HepG2 (cell line): ENCODE results near the gene BMERB1. TPM values are rescaled to one million over a fixed set of nuclear protein-coding genes. Genes with fewer than 3 reads are reported as not detected.
A peak's percentile ranks its signal among the peaks of the same experiment; 100 is the strongest.
"Not testable (repeated sequence)": the region's sequence is repeated elsewhere in the genome, so short reads cannot be mapped to it uniquely, and the experiment has no call there.

Source experiments
- ATAC-seq: fragments of 200-7000 bp; cut with Tn5 transposase; 3 replicates; pipeline ENCODE4 v1.9.1; 2020; ENCODE audit warnings: mild to moderate bottlenecking, moderate library complexity
- BruUV-seq: library from RNA; stranded (reverse); fragments of 400-500 nt; replicated peaks from 2 replicates; lab custom pipeline; 2021; lab: Mats Ljungman, UMichigan
- CTCF ChIA-PET: fragments of 300-600 bp; formaldehyde crosslinking; extraction: SDS; loops from one replicate; lab custom pipeline; 2021; ENCODE audit warnings: low total read pairs, inconsistent platforms, low intra/inter-chr PET ratio; lab: Yijun Ruan, JAX
- POLR2A ChIA-PET: fragments of 350-600 bp; sonication (Branson Sonifier 250); formaldehyde crosslinking; loops from one replicate; lab custom pipeline; 2020; ENCODE audit warnings: antibody characterized with exemption, inconsistent platforms; lab: Yijun Ruan, JAX
- DNase-seq: peaks from one replicate; pipeline ENCODE4 v3.0.0-alpha.2; 2015; ENCODE audit warnings: low spot score
- FAIRE-seq: peaks from 3 replicates; lab custom pipeline; 2011; peaks lifted over from hg19 to GRCh38; lab: Jason Lieb, UNC
- H2AFZ ChIP-seq: one replicate; pipeline ENCODE4 v1.6.1; 2011; ENCODE audit warnings: low read length, inconsistent platforms
- H3K27ac ChIP-seq: fragments of 300-600 bp; 3 replicates; pipeline ENCODE4 v1.8.0; 2011; ENCODE audit warnings: mixed run types, mild to moderate bottlenecking, mixed read lengths, low read length, inconsistent platforms; ENCODE audit not compliant: insufficient read depth; ENCODE audit errors: extremely low read length
- H3K27me3 ChIP-seq, 2 experiments: fragments of 200-600 bp in 1 of 2; 2 replicates in 1 of 2; 3 replicates in 1 of 2; pipeline versions ENCODE4 v1.6.0 to v1.8.0; 2011; ENCODE audit warnings: low read length in 2 of 2, mild to moderate bottlenecking in 2 of 2, moderate library complexity in 2 of 2, inconsistent platforms in 1 of 2; ENCODE audit not compliant: insufficient read depth in 2 of 2, control insufficient read depth in 1 of 2
- H3K36me3 ChIP-seq, 2 experiments: fragments of 200-600 bp in 1 of 2; replicated peaks in 1 of 2; 2 replicates in 1 of 2; 3 replicates in 1 of 2; pipeline versions ENCODE4 v1.5.1 to v1.8.0; 2011; ENCODE audit warnings: low read length in 2 of 2, inconsistent platforms in 1 of 2; ENCODE audit not compliant: insufficient read depth in 2 of 2, control insufficient read depth in 1 of 2
- H3K4me1 ChIP-seq: 2 replicates; pipeline ENCODE4 v1.5.1; 2012; ENCODE audit warnings: low read length, inconsistent platforms; ENCODE audit not compliant: insufficient read depth
- H3K4me2 ChIP-seq: 2 replicates; pipeline ENCODE4 v1.6.0; 2011; ENCODE audit warnings: low read depth, low read length, inconsistent platforms
- H3K4me3 ChIP-seq, 3 experiments: fragments of 200-600 bp in 1 of 3; sonication (generic), shearing (Covaris generic) in 1 of 3; replicated peaks in 1 of 3; 2 replicates each; pipeline ENCODE4 v1.5.1; 2011 to 2016; ENCODE audit warnings: low read length in 3 of 3, inconsistent platforms in 2 of 3, low read depth in 2 of 3, mild to moderate bottlenecking in 2 of 3, control low read depth in 1 of 3, mixed read lengths in 1 of 3; ENCODE audit not compliant: insufficient read depth in 1 of 3
- H3K79me2 ChIP-seq: one replicate; pipeline ENCODE4 v1.6.1; 2011; ENCODE audit warnings: low read length, inconsistent platforms; ENCODE audit not compliant: insufficient read depth
- H3K9ac ChIP-seq: 2 replicates; pipeline ENCODE4 v1.6.0; 2011; ENCODE audit warnings: mild to moderate bottlenecking, low read depth, low read length, inconsistent platforms; ENCODE audit not compliant: insufficient read depth
- H3K9me3 ChIP-seq: 2 replicates; pipeline ENCODE4 v1.5.1; 2012; ENCODE audit warnings: mild to moderate bottlenecking, low read length
- H4K20me1 ChIP-seq: 2 replicates; pipeline ENCODE4 v1.6.0; 2011; ENCODE audit warnings: inconsistent platforms, mild to moderate bottlenecking, low read length, moderate library complexity; ENCODE audit not compliant: insufficient read depth
- ARID3A ChIP-seq: IDR thresholded peaks from 2 replicates; pipeline ENCODE4 v1.6.1; 2012; ENCODE audit warnings: low read depth, low read length, improper control_type of control experiment
- CREB1 ChIP-seq, 2 experiments: fragments of 450-650 bp in 1 of 2; IDR thresholded peaks; 2 replicates each; pipeline ENCODE4 v1.6.1; 2016 to 2017; ENCODE audit warnings: control low read depth in 1 of 2, mild to moderate bottlenecking in 1 of 2, missing compliant biosample characterization in 1 of 2, missing genetic modification characterization in 1 of 2
- EED ChIP-seq: sonication (generic); formaldehyde crosslinking; IDR thresholded peaks from 2 replicates; pipeline ENCODE4 v1.5.0; 2020; ENCODE audit warnings: mild to moderate bottlenecking, missing genetic modification reagents
- NFE2L2 ChIP-seq: fragments of 150-350 bp; IDR thresholded peaks from 2 replicates; pipeline ENCODE4 v1.6.1; 2014; ENCODE audit warnings: low read length
- ZKSCAN1 ChIP-seq: fragments of 150-350 bp; IDR thresholded peaks from 2 replicates; pipeline ENCODE4 v1.6.1; 2014; ENCODE audit warnings: low read length
- WGBS: methylation state at CpG from one replicate; pipeline ENCODE4 v1.1.6; 2017; ENCODE audit warnings: low lambda C conversion rate; 5-methylcytosine and 5-hydroxymethylcytosine counted together
- in situ Hi-C: cut with HindIII; loops from 2 replicates; pipeline ENCODE4 v1.10.0; 2017; ENCODE audit warnings: low pct_unique_long_range_greater_than_20kb; ENCODE audit not compliant: extremely low pct_ligation_motif_present
- intact Hi-C: fragments of 100-400 bp; cut with micrococcal nuclease; formaldehyde crosslinking; loops from one replicate; pipeline ENCODE4 v1.10.0; 2022; ENCODE audit not compliant: unreplicated experiment
- polyA plus RNA-seq, 8 experiments: library from polyadenylated mRNA; depleted of rRNA in 3 of 8; stranded (reverse) in 7 of 8; unstranded in 1 of 8; fragments of >200 nt; fragmentation: Illumina TruSeq in 4 of 8; extraction: Trizol in 4 of 8; gene quantifications; 2 replicates each; pipeline versions ENCODE4 v1.2.1 to v1.2.3, GENCODE V29; 2011 to 2016; ENCODE audit warnings: low read depth in 4 of 8, missing spikeins in 1 of 8, mixed read lengths in 1 of 8; ENCODE audit not compliant: insufficient read depth in 1 of 8
- total RNA-seq, 5 experiments: library from RNA; depleted of rRNA; stranded (reverse); fragments of >200 nt; fragmentation: Illumina TruSeq; extraction: Trizol; gene quantifications; 2 replicates each; pipeline ENCODE4 v1.2.3, GENCODE V29; 2016; ENCODE audit warnings: low read depth in 1 of 5

BMERB1 gene
- total and polyA plus RNA-seq, 2 of the 13 experiments (the other 11 are each of a cell fraction or from before 2014, with no cell fraction given): 1.4 TPM

DNA sequence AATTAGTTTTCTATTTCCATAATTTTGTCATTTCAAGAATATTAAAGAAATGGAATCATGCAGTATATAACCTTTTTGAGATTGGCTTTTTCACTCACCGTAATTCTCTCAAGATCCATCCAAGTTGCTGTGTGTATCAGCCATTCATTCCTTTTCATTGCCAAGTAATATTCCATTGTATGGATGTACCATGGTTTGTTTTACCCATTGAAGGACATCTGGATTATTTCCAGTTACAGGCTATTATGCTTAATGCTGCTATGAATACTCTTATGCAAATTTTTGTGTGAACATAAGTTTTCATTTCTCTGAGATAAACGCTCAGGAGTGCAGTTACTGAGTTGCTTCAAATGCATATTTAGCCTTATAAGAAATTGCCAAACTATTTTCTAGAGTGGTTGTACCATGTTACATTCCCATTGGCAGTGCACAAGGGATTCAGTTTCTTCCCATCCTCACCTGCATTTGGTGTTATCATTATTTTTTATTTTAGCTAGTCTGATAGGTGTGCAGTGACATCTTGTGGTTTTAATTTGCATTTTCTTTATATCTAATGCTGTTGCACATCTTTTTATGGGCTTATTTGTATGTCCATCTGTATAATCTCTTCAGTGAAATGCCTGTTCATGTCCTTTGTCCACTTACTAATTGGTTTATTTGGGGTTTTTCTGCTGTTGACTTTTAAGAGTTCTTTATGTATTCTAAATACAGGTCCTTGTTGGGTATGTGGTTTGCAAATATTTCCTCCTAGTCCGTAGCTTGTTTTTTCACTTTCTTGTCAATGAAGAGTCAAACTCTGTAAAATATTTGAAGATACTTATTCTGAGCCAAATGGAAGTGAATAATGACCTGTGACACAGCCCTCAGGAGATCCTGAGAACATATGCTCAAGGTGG is 32.7 kb downstream of the BMERB1 start (continued):
- TF ChIP-seq CREB1 (IDR thresholded peaks at IDR 0.05) (no peak), CREB1 (CRISPR knock-in tag; IDR thresholded peaks at IDR 0.05) (0 out of 2 replicates have a peak, but pooled peaks have one; percentile 16), NFE2L2 (peak; percentile 21; the same call in 1 of the 2 replicates), ARID3A (peak; percentile 98), ZKSCAN1 (peak; percentile 77; the same call in 1 of the 2 replicates), EED (CRISPR knock-in tag) (no peak)

GRCh38 chr16:15476971-15477370 is 42.6 kb downstream of the BMERB1 start:
- CTCF ChIA-PET, H4K20me1 ChIP-seq, FAIRE-seq, H2AFZ ChIP-seq, in situ Hi-C loops, H3K4me1 ChIP-seq, intact Hi-C loops, H3K9ac ChIP-seq, POLR2A ChIA-PET, H3K36me3 ChIP-seq, ATAC-seq, H3K27me3 ChIP-seq, H3K4me2 ChIP-seq, H3K79me2 ChIP-seq, BruUV-seq, H3K4me3 ChIP-seq, DNase-seq, H3K27ac ChIP-seq, H3K9me3 ChIP-seq: not testable (repeated sequence)
- whole genome bisulfite sequencing: 53% methylated on average over 4 of the region's 4 CpGs
